Left colon (tissue), 2 donors: Measurements from ENCODE around the gene EXOC4. TPM values are rescaled to one million over a fixed set of nuclear protein-coding genes. Genes with fewer than 3 reads are reported as not detected.
A peak's percentile ranks its signal among the peaks of the same experiment; 100 is the strongest.

ENCODE experiments used
- ATAC-seq: fragments of 200-7000 bp; cut with Tn5 transposase; one replicate; pipeline ENCODE4 v1.9.1; 2020; ENCODE audit warnings: mild to moderate bottlenecking, moderate library complexity
- DNase-seq, 2 donors: peaks; one replicate each; pipeline ENCODE4 v3.0.0-alpha.2; 2020
- intact Hi-C, 2 donors: fragments of 100-400 bp; cut with DNase I in 1 of 2; cut with micrococcal nuclease in 1 of 2; formaldehyde crosslinking; loops; one replicate each; pipeline versions ENCODE4 v1.11.2 to v1.14.0; 2022; cut with DNase I, micrococcal nuclease
- total RNA-seq, 2 donors: library from RNA; stranded (reverse); fragmentation: NEBNext Ultra II Directional; extraction: Animal tissue kit (Norgen Biotek cat#: 25700); gene quantifications; one replicate each; pipeline ENCODE4 v1.2.1, GENCODE V29; 2021
- donor health status: DM: no; HTN: no; CAD: no.
- donor health status: DM: yes; HTN: yes; CAD: no.

Gene EXOC4
- total RNA-seq, 2 donors from 2014 or later, result 78.8 to 85.4 TPM

DNA sequence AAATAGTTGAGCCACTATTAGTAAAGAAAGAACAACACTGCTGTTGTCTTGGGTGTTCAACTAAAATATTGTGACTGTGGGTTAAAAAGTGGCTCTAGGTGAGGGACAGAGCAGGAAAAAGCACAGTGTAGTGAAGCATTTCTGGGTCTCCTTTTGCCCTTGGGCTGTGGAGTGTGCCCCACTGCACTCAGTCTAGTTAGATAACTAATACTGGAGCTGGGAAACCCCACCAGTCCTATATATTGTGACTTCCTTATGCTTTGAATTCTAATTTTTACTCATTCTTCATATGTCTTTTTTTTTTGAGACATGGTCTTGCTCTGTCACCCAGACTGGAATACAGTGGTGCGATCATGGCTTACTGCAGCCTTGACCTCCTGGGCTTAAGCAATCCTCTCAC is 195.1 kb downstream of the EXOC4 start:
- no peak for ATAC-seq
- intact Hi-C loops, result no loop called here
- no peak for DNase-seq

DNA sequence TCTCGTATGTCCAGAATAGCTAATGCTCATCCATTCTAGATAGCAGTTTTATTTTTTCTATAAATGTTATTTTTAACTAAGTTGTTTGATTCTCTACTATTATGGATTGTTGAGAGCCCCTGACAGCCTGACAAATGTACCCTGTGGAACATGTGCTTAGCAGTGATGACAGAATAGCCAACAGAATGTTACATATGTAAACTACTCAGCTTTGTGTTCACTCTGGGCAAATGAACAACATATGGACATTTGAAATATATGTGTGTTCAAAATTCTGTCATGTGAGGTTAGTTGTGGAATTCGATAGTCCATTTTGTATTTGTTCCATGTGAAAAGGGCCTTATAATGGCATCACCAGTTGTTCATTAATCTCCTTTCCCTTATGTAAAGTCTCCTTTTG is 199.7 kb downstream of the EXOC4 start:
- ATAC-seq (no peak), DNase-seq (no peak)
- intact Hi-C loops, result no loop called here

DNA sequence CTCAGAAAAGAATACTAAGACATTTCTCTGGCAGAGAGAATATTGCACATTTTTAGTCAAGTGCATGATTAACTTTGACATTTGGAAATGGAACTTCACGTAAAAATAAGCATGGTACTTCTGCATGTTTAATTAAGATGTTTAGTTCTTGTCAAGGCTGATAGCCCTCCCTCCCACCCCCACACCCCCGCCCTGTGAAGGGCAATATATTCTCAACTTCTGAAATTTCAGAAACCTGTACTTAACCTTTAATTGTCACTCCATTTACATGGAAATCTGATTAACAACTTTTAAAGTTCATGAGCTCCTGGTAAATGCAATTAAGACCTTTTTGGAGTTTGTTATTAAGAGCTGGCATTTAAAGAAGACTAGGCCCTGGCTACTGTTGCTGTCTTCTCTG is 205.8 kb downstream of the EXOC4 start:
- intact Hi-C loops, result no loop called here
- no peak for ATAC-seq
- no peak for DNase-seq

DNA sequence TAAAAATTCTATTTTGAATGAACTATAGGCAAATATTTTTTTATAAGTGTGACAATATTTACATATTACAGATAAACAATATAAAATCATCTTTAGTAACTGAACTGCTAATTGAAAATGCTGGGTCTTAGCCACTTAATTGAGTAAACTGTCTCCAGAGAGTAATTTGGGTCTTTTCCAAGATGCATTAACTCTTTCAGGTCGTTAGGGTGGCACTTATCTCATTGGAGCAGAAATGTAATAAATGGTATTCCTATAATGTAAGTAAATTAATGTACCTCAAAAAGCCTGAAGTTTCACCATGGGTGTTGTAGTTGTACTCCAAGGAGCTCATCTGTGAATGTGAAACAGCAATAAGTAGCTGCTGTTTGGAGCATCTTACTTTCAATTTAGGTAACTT is 208.5 kb downstream of the EXOC4 start:
- intact Hi-C loops, result no loop called here
- DNase-seq (no peak), ATAC-seq (no peak)

DNA sequence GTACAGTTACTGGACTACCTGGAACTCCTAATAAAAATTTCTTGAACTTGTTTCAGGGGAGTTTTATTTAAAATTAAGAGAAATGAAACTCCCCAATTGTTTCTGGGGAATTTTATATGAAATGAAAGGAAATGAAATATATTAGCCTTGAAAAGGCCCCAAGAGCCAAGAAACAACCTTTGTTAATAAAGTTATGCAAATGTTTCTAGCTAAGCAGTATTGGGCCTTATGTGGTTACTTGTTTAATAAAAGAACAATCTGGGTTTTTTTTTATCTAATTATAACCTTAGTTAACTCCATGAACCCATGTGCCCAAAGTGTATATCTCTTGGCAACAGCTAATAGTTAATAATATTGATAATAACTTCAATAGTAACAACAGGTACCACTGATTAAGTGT is 222.8 kb downstream of the EXOC4 start:
- ATAC-seq (no peak), DNase-seq (no peak)
- intact Hi-C loops, result no loop called here

DNA sequence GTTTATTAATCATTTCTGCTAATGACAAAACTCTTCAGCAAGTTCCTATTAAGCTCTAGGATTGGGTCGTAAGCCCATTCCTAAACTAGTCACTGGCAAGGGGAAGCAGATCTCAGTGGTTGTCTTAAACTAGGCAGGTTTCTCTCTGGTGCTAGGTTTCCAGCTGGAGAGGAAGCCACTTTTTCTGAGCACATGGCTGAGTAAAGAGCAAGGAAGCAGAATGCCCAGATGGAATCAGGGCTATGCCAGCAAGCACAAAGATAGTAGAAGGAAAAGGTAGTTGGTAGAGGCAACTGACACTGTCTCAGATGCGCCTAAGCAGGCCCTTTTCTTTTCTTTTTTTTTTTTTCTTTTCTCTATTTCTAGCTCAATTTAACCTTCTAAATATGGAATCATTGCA is 224.9 kb downstream of the EXOC4 start:
- DNase-seq (no peak), ATAC-seq (no peak)
- intact Hi-C loops, result no loop called here

DNA sequence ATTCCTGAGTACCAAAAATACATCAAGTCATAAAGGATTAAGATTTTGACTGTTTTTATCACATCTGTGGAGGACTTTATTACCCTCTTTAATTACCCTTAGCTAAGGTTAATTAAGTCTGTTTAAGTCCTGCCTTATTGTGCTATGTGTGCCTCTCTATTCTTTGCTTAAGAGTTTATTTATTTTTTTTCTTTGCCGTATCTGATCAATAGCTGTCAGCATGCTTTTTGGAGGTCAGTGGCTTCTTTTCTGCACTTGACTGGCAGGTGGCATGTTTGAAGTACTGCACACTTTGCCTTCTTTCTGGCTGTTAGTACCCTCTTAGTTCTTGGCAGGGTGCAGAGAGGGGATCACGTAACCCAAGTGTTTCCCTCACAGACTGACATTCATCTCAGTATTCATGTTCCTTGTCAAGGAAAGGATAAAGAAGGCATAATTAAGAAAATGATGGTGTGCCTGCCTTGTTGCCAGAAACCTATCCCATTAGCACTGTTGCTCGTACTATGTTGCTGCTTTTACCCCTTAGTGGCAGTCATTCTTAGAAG is 225.8 kb downstream of the EXOC4 start:
- ATAC-seq, result no peak
- no peak for DNase-seq
- intact Hi-C loops, result no loop called here

DNA sequence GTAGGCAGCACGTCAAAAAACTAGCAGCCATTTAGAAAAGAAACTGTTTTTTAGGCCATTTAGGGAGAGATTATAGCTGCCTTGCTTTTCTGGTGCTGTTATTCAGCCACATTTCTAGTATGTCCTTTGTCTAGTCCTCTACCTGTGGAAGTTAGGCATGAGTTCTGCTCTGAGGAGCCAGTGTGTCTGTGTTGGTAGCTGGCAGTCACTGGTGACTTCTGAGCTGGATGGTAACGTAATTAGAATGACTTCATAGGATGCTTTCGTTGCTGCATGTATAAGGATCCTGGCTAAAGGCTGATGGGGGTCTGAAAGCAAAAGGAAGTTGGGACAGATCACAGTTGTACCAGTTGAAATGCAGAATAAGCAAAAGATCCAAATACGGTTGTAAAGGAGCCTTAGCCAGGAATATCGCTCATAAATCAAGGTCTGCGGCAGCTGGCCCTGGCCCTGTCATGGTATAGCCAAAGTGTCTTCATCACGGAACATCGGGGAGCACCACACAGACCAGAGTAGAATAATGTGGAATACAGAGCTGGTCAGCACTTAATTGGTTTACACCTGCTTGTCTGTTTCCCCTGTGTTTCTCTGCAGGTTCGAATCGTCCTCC is 226.7 kb downstream of the EXOC4 start:
- DNase-seq, result no peak
- ATAC-seq, result no peak
- intact Hi-C loops, result no loop called here

DNA sequence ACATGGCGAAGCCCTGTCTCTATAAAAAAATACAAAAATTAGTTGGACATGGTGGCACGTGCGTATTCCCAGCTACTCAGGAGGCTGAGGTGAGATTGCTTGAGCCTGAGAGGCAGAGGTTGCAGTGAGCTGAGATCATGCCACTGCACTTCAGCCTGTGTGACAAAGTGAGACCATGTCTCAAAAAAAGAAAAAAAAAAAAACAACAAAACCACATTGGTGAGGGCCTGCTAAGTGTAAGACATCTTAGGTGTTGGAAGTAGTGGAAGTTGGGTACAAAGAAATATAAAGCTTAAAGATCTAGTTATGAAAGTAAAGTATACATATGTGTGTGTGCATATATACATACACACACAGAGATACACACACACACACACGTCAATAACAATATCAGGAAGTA is 228.0 kb downstream of the EXOC4 start:
- DNase-seq, result no peak
- no peak for ATAC-seq
- intact Hi-C loops, result no loop called here

DNA sequence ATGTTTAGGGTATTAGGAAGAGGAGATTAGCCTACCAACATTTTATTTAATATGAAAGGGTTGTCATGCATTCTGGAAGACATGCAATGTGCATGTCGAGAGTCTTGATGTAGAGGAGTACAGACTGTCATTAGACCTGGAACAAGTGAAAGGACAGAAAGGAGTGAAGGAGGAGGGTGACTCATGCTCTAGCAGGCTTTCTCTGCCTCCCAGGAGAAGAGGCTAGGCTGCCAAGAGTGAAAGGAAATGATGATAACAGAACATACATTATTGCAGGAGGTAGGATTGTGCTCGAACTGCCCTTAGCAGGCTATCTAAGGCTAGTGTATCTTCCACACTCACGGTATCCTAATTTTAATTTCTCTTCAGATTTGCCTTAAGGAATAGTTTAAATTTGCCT is 228.8 kb downstream of the EXOC4 start:
- intact Hi-C loops, result no loop called here
- DNase-seq, result no peak
- no peak for ATAC-seq

DNA sequence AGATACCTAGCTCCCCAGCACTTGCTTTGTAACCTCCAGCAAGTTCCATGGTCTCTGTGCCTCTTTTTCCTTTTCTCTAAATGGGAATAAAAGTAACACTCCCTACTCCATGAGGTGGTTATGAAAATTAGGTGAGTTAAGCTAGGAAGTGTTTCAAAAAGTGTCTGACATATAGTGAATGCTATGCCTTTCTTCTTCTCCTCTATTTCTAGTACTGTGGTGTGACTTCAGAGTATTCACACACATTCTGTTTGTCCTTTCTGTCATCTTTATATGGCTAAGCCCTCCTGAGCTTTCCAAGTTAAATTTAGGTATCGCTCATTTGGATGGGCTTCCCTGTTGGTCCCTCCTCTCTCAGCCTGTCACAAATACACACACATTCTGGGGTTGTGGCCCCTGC is 229.7 kb downstream of the EXOC4 start:
- intact Hi-C loops, result no loop called here

DNA sequence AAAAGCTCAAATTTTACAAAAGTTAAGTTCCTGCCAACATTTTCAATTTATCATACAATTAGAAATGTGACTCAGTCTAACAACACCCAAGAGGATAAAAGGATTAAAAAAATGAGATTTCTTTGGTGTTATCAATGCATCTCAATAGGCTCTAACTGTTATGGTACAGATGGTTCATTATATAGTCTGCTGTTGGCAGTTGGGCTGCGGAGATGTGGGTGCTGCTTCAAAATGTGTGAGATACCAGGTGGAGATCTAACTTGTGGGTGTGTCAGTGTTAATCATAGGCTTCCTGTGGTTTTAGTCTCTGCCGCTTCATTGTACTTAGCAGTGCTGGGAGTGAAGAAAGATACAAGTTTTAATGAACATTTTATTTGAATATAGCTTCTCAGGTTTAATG is 231.2 kb downstream of the EXOC4 start:
- intact Hi-C loops, result no loop called here
- DNase-seq, result no peak
- no peak for ATAC-seq

More for the DNA sequence above, 229.7 kb downstream of the EXOC4 start:
- ATAC-seq, result no peak
- DNase-seq, result no peak

DNA sequence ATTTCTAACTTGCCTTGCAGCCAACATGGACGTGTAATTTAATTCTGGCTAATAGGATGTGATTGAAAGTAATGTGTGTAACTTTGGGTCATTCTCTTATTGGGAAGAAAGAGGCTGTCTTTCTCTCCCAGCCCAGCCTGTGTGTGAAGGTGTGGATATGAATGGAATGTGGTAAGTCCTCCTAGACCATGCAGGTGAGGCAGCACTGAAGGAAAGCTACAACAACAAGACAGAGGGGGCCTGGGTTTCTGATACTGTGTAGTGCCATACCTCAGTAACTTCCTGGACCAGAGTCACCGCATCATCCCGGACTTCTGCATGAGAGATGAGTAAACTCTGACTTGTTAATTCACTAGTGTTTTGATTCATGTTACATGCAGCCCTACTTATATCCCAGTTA is 237.0 kb downstream of the EXOC4 start:
- DNase-seq (no peak), ATAC-seq (no peak)
- intact Hi-C loops, result no loop called here

DNA sequence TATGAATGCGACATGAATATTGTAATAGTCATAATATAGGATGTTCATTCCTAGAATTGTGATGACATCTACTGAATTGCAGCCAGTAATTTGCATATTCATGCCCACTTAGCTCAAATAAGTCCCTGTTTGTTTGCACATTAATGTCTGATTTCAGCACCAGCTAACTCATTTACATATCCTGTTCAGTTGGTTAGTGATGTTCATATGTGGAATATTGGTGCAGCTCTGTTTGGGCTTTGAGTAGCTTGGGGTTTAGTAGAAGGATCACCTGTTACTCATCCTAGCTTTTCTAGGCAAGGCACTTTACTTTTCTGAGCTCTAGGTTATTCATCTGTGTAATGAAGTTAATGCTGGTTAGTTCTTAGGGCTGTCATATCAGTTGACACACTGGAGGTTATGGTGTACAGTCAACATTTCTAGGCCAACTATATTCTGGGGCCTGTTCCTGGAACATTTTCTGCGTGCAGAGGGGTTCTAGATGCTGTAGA is 238.4 kb downstream of the EXOC4 start:
- ATAC-seq (no peak), DNase-seq (no peak)
- intact Hi-C loops, result no loop called here

DNA sequence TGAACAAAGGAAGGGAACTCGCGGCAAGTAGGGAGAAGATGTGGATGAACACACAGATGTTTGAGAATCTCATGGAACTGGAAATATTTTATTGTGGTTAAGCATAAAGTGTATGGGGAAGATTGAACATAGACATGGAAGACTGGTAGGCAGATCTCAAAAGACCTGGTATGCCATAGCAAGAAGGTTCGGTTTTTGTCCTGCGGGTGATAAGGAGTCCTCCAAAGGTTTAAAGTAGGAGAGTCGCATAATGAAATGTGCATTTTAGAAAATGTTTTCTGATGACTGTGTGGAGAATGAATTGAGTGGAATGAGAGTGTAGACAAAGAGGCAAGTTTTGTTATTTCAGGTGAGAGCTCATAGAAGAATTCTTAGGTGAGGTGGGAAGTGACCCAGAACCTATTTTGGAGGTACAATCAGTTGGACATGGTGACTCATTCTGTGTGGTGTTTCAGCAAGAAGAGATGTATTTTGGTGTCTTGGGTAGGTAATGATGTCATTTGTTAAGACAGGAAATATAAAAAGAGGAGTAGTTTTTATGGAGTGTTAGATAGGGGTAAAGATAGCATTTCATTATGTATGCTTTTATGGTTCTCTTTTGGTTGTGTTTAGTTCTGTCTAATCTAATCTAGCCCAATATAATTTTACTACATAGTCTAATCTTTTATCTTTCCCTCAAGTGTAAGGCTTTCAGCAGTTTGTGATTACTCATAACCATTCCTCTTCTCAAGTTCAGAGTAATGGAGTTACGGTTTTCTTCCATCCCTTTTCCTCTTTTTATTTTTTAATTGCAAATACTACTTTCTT is 239.2 kb downstream of the EXOC4 start:
- DNase-seq (no peak), ATAC-seq (peak; percentile 98)
- intact Hi-C loops, result no loop called here

DNA sequence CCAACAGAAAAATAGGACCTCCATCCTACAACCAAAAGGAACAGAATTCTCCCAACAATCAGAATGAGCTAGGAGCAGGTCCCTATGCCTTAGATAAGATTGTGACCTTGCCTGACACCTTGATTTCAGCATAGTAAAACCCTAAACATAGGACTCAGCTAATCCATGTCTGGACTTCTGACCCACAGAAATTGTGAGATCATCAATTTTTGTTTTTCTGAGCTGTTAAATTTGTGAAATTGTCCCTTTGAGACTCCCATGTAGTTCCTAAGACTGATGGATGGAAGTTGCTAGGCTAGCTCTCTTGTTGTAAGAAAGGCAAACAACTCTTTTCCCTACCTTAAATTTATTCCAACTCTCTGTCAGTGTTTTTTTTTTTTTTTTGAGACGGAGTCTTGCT is 244.2 kb downstream of the EXOC4 start:
- DNase-seq (no peak), ATAC-seq (no peak)
- intact Hi-C loops, result no loop called here

DNA sequence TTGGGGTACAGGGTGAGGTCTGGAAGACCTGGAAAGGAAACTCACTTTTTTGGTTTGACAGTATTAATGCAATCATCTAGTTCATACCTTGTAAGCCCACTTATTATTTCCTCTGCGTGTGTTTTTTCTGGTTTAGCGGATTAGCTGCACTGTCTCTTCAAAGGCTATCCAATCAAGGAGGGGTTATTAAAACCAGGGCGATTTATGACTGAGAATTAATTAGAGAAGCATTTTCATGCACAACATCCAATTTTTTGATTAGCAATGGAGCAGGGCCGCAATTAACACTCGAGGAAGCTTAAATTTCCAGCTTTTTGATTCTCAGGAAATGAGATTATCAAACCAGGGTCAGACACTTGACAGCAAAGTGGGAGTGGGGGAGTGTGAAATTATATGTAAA is 248.9 kb downstream of the EXOC4 start:
- DNase-seq (no peak), ATAC-seq (no peak)
- intact Hi-C loops, result no loop called here

DNA sequence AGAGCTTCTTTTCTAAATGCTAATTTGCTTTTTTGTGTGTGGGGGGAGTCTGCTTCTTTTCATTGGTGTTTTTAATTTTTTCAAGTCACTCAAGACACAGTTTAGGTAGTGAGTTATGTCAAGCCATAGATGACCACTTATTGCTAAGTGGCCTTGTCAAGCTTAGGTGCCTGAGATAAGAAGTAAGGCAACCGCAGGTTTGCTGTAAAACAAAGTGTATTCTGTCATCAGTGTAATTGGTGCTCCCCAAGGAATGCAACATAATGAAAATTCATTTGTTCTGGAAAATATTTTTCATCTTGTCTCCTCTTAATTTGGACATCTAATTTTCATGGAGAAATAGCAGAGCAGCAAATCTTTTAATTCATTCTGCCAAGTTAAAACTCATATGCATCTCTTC is 249.6 kb downstream of the EXOC4 start:
- intact Hi-C loops, result no loop called here
- no peak for ATAC-seq
- DNase-seq, result no peak

DNA sequence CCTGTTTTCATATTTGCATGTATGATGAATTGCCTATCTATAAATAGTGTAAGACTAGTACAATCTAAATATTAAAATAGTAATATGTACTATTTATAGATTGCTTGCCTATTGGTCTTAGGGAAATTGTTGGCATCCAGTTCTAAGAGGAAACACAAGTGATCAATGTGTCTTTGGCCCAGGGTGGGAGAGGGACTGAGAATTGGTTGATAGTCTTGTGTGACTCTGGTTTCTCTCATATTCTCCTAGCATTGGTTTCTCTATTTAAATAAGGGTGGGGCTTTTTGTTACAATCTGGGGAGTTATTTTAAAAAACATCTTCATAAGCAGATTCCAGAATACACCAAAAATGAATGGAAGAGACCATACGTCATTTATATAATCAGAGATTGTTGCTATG is 250.1 kb downstream of the EXOC4 start:
- DNase-seq, result no peak
- ATAC-seq, result no peak
- intact Hi-C loops, result no loop called here

DNA sequence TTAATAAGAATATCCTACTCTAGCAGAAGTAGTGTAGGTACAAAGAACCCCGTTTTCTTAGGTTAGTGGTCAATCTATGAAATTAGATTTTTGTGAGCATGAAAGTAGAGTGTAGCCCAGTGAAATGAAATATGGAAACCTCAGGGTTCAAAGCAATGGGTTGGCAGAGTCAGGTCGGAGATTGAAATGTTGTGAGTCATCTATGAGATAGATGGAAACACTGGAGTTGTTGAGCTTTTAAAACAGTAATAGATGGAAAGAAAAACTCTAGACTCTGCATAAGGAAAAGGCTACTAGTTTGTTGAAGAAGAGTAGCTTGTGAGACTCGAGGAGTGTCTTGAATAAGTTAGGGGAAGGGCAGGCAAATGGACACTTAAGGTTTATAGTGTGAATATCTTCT is 251.9 kb downstream of the EXOC4 start:
- DNase-seq (no peak), ATAC-seq (no peak)
- intact Hi-C loops, result no loop called here

DNA sequence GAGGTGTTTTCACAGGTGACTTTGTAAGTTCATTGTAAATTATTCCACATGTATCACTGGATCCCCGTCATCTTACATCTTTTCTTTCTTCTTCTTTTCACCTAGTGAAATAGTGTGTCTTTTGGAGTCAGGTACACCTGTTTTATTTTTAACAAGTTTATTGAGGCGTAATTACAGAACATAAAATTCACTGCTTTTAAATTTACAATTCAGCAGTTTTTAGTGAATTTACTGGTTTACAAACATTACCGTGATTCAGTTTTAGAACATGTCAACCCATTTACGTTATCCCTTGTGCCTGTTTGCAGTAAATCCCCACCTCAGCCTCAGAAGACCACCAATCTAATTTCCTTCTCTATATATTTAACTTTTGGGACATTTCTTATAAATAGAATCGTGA is 256.9 kb downstream of the EXOC4 start:
- no peak for DNase-seq
- intact Hi-C loops, result no loop called here
- ATAC-seq, result no peak
